ENCODE results near the gene NXF2B.
"Not testable (repeated sequence)": the region's sequence is repeated elsewhere in the genome, so short reads cannot be mapped to it uniquely, and the experiment has no call there.

- not testable (repeated sequence) for TF ChIP-seq CTCF (IDR thresholded peaks at IDR 0.05; ENCODE audit: poor library complexity); EZH2 (IDR thresholded peaks at IDR 0.05; ENCODE audit: borderline replicate concordance); EZH2phosphoT487 (IDR thresholded peaks at IDR 0.05; ENCODE audit: low read depth, severe bottlenecking, unreplicated experiment)
These were observed 32.0 kb upstream of the NXF2B start, which contains the start of gene TCP11X2 for GRCh38 chrX:102471762-102472220.

Data from hepatocyte (in vitro differentiated cells).